Right kidney (tissue), 1 donor: ENCODE measurements around the gene BEND7.
"Not testable (repeated sequence)": the region's sequence is repeated elsewhere in the genome, so short reads cannot be mapped to it uniquely, and the experiment has no call there.

Experiments
- DNase-seq: peaks from one replicate; pipeline ENCODE4 v3.0.0-alpha.2; 2016

The BEND7 gene

DNA sequence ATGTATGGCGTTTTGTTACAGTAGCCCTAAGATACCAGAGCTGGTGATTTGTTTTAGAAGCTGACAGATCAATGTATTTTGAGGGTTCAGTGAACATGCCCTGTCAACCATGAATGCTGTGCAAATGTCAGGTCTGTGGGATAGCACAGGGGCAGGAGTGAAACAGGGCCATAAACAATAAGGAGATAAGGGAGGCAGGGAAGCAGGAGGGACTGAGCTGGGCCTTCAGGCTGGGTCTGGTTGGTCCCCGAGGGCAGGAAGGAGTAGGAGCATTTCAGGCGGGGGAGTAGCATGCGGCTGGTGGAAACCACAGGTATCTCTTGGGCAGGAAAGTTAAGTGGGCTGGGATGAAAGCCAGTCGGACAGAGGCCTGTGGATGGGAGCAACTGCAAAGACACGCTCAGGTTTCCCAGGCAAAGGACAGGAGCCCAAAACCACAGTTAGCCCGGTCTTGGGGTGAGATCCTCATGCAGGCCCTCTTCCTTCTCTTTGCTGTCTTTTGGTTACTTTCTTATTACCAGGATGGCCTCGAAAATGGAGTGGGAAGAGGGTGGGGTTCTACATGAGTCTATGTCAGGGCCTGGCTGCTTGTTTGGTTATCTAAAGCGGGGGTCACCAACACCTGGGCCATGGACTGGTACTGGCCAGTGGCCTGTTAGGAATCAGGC, 111.2 kb downstream of the BEND7 start:
- DNase-seq: no peak

DNA sequence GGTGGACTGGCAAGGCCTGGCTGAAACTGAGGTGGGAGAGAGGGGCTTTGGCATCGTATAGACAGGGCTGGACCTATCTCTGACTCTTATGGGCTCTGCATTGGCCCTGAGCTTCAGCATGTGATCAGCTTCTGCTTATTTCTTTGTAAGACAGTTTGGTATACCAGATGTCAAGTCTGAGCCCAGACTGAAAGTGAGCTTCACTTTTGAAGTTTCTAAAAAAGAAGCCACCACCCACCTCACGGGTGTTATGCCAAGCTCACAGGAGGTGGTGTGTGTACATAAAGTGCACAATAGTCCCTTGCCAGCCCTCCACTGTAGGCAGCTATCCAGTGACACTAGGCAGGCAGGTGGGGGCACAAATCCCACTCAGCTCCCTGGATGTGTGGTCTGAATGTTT, 112.1 kb downstream of the BEND7 start:
- no peak for DNase-seq

DNA sequence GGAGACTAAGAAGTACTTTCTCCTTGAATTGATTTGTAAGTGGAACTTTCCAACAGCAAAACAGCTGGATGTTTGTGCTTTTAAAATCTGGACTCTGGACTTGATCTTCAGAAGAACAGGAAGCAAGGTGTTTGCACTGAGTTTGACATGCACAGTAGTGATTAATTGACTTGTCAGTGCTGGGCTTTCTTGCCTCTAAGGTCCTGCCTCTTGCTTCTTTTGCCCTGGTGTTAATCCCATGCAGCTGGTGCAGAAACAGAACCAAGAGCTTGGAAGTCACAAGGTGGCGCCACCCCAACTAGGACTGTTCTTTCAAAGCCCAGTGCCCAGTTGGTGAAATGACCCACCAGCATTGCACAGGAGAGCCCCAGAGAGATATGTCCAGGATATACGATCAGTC, 114.0 kb downstream of the BEND7 start:
- no peak for DNase-seq

DNA sequence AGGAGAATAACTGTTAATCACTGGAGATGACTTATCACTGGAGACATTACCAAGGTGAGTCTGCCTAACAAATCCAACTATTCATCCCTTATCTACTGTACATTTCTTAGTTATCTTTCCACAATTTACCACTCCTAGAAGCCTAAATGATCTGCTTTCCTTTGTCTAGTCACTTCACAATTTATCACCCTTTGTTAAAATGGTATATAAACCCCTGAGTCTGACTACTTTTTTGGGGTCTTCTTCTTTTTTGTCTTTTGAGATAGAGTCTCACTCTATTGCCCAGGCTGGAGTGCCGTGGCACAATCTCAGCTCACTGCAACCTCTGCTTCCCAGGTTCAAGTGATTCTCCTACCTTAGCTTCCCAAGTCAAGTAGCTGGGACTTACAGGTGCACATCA, 114.7 kb downstream of the BEND7 start:
- no peak for DNase-seq

DNA sequence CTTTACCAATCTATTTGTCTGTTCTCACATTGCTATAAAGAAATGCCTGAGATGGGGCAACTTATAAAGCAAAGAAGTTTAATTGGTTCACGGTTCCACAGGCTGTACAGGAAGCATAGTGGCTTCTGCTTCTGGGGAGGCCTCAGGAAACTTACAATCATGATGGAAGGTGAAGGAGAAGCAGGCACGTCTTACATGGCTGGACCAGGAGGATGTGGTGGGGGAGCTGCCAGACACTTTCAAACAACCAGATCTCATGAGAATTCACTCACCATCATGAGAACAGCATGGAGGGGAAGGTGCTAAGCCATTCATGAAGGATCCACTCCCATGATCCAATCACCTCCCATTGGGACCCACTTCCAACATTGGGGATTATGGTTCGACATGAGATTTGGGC, 115.9 kb downstream of the BEND7 start:
- DNase-seq: no peak

DNA sequence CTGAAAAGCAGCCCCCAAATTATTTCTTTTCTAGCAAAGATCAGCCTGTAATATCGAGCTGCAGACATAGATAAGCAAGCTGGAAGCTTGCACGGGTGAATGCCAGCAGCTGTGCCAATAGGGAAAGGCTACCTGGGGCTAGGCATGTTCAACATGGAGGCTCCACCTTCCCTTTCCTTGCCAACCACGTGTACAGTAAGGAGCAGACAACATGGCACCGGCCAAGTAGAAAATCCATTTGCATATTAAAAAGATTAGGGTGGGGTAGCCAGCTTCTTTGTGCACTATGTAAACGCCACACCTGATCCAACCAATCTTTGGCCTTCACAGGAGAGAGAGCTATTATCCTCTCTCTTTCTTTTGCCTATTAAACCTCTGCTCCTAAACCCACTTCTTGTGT, 124.0 kb downstream of the BEND7 start:
- no peak for DNase-seq

DNA sequence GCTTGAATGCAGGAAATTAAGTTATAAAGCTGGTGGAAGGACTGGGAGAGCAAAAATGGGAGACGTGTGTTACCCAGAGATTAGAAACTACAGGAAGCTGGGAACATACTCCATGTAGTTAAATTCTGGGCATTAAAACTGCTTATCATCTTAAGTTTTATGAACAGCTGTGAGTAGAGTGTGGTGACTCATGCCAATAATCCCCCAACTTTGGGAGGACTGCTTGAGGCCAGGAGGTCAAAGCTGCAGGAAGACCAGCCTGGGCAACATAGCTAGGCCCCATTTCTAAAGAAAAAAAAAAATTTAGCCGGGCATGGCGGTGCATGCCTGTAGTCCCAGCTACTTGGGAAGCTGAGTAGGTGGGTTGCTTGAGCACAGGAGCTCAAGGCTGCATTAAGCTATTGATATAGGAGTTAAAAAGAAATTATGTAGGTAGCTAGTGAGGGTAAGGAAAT, 124.5 kb downstream of the BEND7 start:
- DNase-seq: no peak

DNA sequence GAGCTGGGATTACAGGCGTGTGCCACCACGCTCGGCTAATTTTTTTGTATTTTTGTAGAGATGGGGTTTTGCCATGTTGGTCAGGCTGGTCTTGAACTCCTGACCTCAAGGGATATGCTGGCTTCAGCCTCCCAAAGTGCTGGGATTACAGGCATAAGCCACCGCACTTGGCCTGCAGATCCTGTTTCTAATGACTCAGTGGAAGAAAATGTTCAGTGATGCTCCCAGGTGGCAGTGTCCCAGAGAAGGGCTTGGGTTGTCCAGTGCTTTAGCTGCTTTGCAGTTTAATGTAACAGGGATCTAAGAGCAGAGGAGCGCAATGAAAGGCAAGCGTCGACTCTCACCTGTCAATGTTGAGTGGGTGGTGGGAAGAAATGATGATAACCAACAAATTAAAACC, 125.4 kb downstream of the BEND7 start:
- not testable (repeated sequence) for DNase-seq

DNA sequence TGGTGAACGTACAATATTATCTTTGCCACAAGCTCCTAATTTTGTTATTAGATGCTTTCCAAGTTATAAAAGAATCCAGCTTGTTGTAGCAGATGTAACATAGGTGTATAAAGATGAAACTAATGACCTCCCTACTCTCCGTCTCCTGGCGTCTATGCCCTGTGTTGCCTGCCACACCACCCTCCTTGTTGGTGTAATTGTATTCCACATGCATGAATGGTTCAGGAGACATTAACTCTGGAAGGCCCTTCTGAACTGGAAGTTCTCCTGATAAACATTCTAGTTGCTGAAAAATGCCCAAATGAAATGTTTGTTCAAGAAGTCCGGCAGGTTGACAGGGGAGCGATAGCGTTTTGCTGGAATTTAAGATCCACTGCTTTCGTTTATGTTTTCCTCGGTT, 126.8 kb downstream of the BEND7 start:
- peak; percentile 39 for DNase-seq

DNA sequence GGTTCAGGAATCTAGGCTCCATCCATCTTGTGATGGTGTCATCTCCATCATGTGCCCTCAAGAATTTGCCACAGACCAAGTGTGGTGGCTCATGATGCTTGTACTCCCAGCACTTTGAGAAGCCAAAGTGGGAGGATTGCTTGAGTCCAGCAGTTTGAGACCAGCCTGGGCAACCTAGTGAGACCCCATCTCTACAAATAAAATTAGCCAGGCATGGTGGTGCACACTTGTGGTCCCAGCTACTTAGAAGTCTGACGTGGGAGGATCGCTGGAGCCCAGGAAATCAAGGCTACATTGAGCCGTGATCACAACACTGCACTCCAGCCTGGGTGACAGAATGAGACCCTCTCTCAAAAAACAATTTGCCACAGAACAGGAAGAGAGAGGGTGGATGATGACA, 127.7 kb downstream of the BEND7 start:
- no peak for DNase-seq

DNA sequence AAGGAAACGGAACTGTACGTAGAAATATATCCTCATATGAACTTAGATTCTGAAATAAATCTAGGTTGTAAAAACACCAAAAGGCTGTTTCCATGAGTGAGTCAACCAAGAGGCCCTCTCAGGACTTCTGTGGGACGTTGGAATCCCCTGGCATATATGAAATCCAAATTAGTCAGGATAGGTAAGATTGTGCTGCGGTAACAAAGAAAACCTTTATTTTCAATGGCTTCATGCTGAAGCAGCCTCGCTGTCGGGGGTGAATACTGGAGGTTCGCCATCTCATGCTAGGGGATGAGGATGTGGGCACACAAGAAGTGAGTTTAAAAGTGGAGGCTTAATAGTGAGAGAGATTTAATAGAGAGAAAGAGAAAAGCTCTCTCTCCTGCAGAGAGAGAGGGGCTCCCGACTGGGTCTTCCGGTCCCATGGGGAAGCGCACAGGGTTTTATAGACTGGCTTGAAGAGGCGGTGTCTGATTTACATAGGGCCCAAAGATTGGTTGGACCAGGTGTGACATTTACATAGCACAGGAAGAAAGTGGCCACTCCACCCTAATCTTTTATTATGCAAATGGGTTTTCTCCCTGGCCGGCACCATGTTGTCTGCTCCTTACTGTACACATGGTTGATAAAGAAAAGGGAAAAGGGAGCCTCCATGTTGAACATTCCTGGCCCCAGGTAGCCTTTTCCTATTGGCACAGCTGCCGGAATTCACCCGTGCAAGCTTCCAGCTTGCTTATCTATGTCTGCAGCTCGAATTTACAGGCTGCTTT, 128.4 kb downstream of the BEND7 start:
- no peak for DNase-seq

DNA sequence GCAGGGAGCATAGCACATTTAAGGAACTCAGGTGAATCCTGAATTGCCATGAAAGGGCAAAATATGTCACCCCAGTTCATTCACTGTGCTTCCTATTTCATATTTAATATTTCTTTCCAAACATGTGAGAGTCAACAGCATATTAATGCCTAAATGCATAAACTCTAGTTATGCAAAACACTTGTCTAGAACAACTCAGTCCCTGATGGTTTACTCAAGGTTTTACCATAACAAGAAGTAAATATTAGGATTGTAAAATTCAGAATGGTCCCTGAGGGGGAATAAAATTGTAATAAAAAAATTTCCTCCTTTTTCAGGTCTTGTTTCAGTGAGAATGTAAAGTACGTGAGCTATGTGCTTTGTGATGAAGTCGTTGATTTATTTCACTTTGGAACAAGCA, 129.1 kb downstream of the BEND7 start:
- no peak for DNase-seq

DNA sequence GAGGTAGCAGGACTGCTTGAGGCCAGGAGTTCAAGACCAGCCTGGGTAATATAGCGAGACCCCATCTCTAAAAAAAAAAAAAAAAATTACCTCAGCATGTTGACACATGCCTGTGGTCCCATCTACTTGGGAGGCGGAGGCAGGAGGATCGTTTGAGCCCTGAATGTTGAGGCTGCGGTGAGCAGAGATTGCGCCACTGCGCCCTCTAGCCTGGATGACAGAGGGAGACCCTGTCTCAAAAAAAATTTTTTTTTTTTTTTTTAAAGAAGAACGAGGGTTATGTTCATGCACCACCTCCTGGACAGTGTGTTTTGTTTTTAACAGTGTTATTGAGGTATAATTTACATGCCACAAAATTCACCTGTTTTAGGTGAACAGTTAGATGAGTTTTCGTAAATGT, 129.6 kb downstream of the BEND7 start:
- no peak for DNase-seq

DNA sequence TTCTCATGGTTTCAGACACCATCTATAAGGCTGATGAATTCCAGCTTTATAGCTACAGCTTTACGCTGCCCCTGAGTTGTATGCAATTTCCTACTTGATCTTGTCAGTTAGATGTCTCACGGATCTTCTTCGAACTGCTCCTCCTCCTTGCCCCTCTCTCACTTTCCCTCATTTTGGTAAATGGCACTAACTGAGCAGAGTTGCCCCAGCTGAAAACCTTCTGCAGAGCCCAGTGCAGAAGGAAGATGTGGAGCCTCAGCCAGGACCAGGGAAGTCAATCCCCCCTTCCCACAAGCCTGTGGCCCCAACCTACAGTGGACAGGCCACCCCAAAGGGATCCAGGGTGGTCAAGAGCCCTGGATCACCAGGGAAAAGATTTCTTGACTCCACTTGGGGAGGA, 131.8 kb downstream of the BEND7 start:
- no peak for DNase-seq

DNA sequence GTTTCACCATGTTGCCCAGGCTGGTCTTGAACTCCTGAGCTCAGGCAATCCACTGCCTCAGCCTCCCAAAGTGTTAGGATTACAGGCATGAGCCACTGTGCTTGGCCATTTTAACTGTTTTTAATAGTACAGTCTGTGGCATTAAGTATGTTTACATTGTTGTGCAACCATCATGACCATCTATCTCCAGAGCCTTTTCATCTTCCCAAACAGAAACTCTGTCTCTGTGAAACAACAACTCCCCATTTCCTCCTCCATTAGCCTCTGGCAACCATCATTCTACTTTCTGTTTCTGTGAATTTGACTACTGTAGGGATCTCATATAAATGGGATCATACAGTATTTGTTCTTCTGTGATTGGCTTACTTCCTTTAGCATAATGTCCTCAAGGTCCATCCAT, 132.4 kb downstream of the BEND7 start:
- no peak for DNase-seq

DNA sequence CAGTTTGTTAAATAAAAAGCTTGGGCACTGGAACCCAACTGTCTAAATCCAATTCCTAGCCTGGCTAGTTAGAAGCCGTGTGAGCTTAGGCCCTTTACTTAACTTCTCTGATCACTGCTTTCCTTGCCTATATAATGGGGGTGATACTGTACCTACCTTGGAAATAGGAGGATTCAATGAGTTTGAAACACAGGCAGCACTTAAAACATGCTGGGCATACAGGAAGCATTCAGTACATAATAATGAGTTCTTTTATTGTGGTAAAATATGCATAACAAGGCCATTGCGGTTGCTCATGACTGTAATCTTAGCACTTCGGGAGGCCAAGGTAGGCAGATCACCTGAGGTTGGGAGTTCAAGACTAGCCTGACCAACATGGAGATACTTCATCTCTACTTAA, 133.3 kb downstream of the BEND7 start:
- no peak for DNase-seq

DNA sequence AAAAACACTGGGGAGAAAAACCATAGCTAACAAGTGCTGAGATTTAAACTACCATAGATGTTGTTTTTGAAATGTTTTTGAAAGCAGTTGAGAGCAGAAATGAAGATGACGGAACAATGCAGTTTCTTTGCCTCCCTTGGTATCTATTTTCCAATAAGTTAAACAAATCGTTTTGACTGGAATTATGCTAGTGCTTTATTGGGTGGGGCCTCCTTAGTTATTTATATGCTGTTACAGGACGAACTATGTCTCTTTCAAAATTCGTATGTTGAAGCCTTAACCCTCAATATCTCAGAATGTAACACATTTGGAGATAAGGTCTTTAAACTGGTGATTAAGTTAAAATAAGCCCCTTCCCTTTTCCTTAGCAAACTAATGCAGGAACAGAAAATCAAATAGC, 135.2 kb downstream of the BEND7 start:
- DNase-seq: no peak

DNA sequence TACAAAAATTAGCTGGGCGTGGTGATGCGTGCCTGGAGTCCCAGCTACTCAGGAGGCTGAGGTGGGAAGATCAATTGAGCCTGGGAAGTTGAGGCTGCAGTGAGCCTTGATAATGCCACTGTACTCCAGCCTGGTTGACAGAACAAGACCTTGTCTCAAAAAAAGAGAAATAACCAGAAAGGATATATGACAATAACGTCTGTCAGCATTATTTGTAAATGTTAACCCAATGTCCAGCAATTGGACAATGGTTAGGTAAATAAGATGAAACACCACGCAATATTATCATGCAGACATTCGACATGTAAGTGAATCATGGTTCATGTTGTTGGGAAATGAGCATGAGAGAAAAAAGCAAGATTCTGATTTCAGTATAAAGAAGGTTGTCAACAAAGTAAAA, 136.1 kb downstream of the BEND7 start:
- no peak for DNase-seq
